ENCODE measurements around the gene KLF12.

The KLF12 gene

GRCh38 chr13:74101436-74101835 lies 32.8 kb downstream of the KLF12 start:
- DNase-seq, result no peak

DNA sequence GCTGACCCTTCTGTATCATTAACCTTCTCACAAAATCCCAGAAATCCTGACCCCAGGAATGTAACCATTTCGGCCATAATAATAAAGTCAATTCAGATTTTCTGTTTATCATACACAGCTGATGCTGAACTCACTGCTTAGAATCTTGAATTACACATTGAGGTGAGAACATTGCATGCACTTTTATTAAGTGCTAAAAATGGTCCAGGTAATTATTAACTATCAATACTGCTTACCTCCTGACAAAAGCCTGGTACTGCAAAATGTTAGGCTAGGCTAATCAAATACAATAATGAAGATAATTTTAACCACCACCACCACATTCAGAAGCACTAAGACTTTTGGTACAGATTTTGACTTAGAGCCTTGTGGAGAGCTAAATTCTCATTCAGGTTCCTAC lies 36.1 kb downstream of the KLF12 start:
- no peak for DNase-seq

DNA sequence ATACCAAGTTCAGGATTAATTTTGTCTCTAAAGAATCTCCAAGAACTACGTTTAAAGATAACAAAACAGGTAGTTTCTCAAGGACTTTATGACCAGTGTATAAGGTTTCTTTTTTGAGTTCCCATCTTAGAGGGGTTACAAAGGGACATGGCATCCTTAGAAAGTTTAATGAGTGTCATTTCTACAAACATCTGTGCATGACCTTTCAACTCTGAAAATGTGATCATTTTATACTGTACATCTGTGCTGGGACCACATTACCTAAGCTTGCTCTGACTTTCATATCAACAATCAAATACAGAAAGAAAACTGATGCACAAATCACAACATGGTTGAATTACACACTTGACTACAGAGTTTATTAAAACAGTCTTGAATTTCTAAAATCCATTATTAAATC lies 37.1 kb downstream of the KLF12 start:
- no peak for DNase-seq

GRCh38 chr13:74093691-74094090 lies 40.5 kb downstream of the KLF12 start:
- no peak for DNase-seq

DNA sequence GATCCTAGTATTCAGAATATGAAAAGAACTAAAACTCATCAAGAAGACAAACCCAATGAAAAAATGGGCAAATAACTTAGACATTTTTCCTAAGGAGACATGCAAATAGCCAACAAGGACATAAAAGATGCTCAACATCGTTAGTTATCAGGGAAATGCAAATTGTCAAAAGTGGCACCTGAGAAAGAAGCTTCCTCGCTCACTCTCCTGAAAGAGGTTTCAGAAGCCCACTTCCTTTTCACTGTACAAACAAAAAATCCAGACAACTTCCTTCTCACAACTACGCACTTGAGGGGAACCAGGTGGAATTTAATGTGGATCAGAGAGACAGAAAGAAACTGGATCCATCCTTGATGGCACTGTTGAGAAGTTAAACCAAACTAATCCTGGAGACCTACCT lies 41.5 kb downstream of the KLF12 start:
- no peak for DNase-seq

DNA sequence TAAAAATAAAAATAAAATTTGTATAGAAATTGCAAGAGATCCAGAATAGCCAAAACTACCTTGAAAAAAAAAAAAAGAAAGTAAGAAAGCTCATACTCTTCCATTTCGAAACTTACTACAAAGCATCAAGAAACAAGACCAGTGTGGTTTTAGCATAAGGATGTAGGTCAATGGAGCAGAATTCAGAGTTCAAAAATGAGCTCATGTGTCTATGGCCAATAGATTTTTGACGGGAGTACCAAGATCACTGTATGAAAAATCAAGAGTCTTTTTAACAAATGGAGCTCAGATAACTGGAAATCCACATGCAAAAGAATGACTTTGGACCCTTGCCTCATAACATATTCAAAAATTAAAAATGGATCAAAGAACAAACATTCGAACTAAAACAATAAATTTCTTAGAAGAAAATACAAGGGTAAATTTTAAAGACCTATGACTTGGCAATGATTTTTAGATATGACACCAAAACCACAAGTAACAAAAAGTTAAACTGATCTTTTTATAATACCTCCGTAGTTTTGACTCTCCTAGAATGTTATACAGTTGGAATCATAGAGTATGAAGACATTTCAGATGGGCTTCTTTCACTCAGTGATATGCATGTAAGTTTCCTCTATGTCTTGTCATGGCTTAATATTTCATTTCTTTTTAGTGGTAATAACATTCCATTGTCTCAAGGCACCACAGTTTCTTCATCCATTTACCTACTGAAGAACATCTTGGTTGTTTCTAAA lies 43.2 kb downstream of the KLF12 start:
- DNase-seq, result no peak

GRCh38 chr13:74090397-74090796 lies 43.8 kb downstream of the KLF12 start:
- no peak for DNase-seq

GRCh38 chr13:74087357-74087756 lies 46.8 kb downstream of the KLF12 start:
- DNase-seq, result no peak
